Measurements from ENCODE around the gene CARD19.

CARD19 gene

DNA sequence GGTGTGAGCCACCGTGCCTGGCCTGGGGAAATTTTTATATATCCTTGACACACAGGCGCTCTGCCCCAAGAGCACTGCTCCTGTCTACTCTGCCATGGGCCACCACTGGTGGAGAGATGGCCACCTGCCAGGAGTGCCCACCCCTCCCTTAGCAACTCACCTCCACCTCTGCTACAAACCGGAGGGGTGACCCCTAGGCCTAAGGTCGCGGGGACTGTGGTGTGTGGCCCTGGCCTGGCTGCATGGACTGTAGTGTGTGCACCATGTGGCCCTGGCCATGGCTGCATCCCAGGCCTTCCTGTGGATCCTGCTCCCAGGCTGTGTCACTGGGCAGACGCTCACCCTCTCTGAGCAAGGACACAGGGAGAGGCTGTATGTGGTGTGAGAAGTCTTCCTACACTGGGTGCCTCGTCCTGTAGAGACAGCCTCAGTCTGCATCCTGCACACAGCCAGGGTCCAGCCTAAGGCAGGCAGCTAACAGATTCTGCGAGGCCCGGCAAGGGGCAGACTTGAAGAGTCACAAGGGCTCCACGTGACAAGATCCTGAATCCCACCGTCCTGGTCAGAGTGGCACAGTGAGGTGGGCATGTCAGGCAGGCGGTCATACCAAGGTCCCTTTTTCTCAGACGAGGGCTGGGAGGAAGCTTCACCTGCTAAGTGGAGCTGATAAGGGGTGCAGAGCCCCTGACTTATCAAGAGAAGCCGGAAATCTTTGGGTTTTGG, 27.7 kb downstream of the CARD19 start:
- Histone ChIP-seq H3K27me3 (replicated peaks; ENCODE audit: insufficient read depth, low read length) (no peaks in the 10 kb centered on the region), H3K9me3 (replicated peaks; ENCODE audit: insufficient read depth, low read length) (no peaks in the 10 kb centered on the region), H3K4me2 (ENCODE audit: low read depth, low read length) (no peak overlapping the region), H3K79me2 (ENCODE audit: low read length) (0 out of 2 replicates have a peak, but pooled peaks cover 2% of the 10 kb centered on the region), H2AFZ (ENCODE audit: low read length) (no peak overlapping the region), H3K4me1 (ENCODE audit: low read length) (no peaks in the 10 kb centered on the region), H4K20me1 (ENCODE audit: insufficient read depth, low read length) (no peaks in the 10 kb centered on the region), H3K9me2 (replicated peaks; ENCODE audit: insufficient read depth, low read length) (no peaks in the 10 kb centered on the region), H3K27ac (ENCODE audit: low read length) (no peak overlapping the region), H3F3A (ENCODE audit: insufficient read depth, low read length) (no peaks in the 10 kb centered on the region), H3K4me3 (ENCODE audit: low read length) (no peak overlapping the region), H3K9ac (ENCODE audit: low read length) (no peak overlapping the region), H3K36me3 (replicated peaks; ENCODE audit: insufficient read depth, low read length) (no peaks in the 10 kb centered on the region)
- TF ChIP-seq EZH2phosphoT487 (IDR thresholded peaks at IDR 0.05; ENCODE audit: low read length) (no peak), EZH2 (optimal IDR thresholded peaks at IDR 0.05; ENCODE audit: low read depth, low read length) (no peak)
- TF ChIP-seq, protein P1, sequence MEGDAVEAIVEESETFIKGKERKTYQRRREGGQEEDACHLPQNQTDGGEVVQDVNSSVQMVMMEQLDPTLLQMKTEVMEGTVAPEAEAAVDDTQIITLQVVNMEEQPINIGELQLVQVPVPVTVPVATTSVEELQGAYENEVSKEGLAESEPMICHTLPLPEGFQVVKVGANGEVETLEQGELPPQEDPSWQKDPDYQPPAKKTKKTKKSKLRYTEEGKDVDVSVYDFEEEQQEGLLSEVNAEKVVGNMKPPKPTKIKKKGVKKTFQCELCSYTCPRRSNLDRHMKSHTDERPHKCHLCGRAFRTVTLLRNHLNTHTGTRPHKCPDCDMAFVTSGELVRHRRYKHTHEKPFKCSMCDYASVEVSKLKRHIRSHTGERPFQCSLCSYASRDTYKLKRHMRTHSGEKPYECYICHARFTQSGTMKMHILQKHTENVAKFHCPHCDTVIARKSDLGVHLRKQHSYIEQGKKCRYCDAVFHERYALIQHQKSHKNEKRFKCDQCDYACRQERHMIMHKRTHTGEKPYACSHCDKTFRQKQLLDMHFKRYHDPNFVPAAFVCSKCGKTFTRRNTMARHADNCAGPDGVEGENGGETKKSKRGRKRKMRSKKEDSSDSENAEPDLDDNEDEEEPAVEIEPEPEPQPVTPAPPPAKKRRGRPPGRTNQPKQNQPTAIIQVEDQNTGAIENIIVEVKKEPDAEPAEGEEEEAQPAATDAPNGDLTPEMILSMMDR (IDR thresholded peaks at IDR 0.05; ENCODE audit: low read length), result no peak
- DNase-seq, result no peak

GRCh38 chr9:93124793-93125192, 28.8 kb downstream of the CARD19 start:
- Histone ChIP-seq H3K27me3 (replicated peaks; ENCODE audit: insufficient read depth, low read length) (no peaks in the 10 kb centered on the region), H3F3A (ENCODE audit: insufficient read depth, low read length) (no peaks in the 10 kb centered on the region), H3K9me3 (replicated peaks; ENCODE audit: insufficient read depth, low read length) (no peaks in the 10 kb centered on the region), H3K4me1 (ENCODE audit: low read length) (no peaks in the 10 kb centered on the region), H4K20me1 (ENCODE audit: insufficient read depth, low read length) (no peaks in the 10 kb centered on the region), H3K36me3 (replicated peaks; ENCODE audit: insufficient read depth, low read length) (no peaks in the 10 kb centered on the region), H3K4me2 (ENCODE audit: low read depth, low read length) (no peak overlapping the region), H3K9ac (ENCODE audit: low read length) (no peak overlapping the region), H3K4me3 (ENCODE audit: low read length) (no peak overlapping the region), H3K27ac (ENCODE audit: low read length) (no peak overlapping the region), H3K79me2 (ENCODE audit: low read length) (0 out of 2 replicates have a peak, but pooled peaks cover 2% of the 10 kb centered on the region), H2AFZ (ENCODE audit: low read length) (no peak overlapping the region), H3K9me2 (replicated peaks; ENCODE audit: insufficient read depth, low read length) (no peaks in the 10 kb centered on the region)
- DNase-seq, result no peak
- TF ChIP-seq EZH2 (optimal IDR thresholded peaks at IDR 0.05; ENCODE audit: low read depth, low read length) (no peak), EZH2phosphoT487 (IDR thresholded peaks at IDR 0.05; ENCODE audit: low read length) (no peak)
- TF ChIP-seq, protein P1 (IDR thresholded peaks at IDR 0.05; ENCODE audit: low read length), result no peak

- Histone ChIP-seq H3K4me1 (ENCODE audit: low read length) (no peaks in the 10 kb centered on the region), H3F3A (ENCODE audit: insufficient read depth, low read length) (no peaks in the 10 kb centered on the region), H3K36me3 (replicated peaks; ENCODE audit: insufficient read depth, low read length) (no peaks in the 10 kb centered on the region), H3K9me3 (replicated peaks; ENCODE audit: insufficient read depth, low read length) (no peaks in the 10 kb centered on the region), H3K27ac (ENCODE audit: low read length) (no peak overlapping the region), H2AFZ (ENCODE audit: low read length) (no peak overlapping the region), H3K27me3 (replicated peaks; ENCODE audit: insufficient read depth, low read length) (no peaks in the 10 kb centered on the region), H3K4me3 (ENCODE audit: low read length) (no peak overlapping the region), H3K9ac (ENCODE audit: low read length) (no peak overlapping the region), H3K79me2 (ENCODE audit: low read length) (0 out of 2 replicates have a peak, but pooled peaks cover 2% of the 10 kb centered on the region), H4K20me1 (ENCODE audit: insufficient read depth, low read length) (no peaks in the 10 kb centered on the region), H3K9me2 (replicated peaks; ENCODE audit: insufficient read depth, low read length) (no peaks in the 10 kb centered on the region), H3K4me2 (ENCODE audit: low read depth, low read length) (no peak overlapping the region)
- no peak for DNase-seq
- TF ChIP-seq EZH2phosphoT487 (IDR thresholded peaks at IDR 0.05; ENCODE audit: low read length) (no peak), EZH2 (optimal IDR thresholded peaks at IDR 0.05; ENCODE audit: low read depth, low read length) (no peak)
- TF ChIP-seq, protein P1 (IDR thresholded peaks at IDR 0.05; ENCODE audit: low read length), result no peak
These were observed 29.4 kb downstream of the CARD19 start for GRCh38 chr9:93125331-93125894.

Data from MM.1S (cell line).